Right lobe of liver (tissue), 6 donors: ENCODE results near the gene PTGES2. TPM values are rescaled to one million over a fixed set of nuclear protein-coding genes. Genes with fewer than 3 reads are reported as not detected.

ENCODE experiments used
- ATAC-seq, 4 donors: fragments of 200-7000 bp; cut with Tn5 transposase; one replicate each; pipeline ENCODE4 v1.9.1; 2020; ENCODE audit warnings: mild to moderate bottlenecking in 4 of 4, moderate library complexity in 4 of 4
- DNase-seq, 3 donors: peaks; one replicate each; pipeline ENCODE4 v3.0.0-alpha.2; 2020
- H3K27ac ChIP-seq, 3 donors: fragments of 200-600 bp; one replicate each; pipeline ENCODE4 v1.8.0; 2022
- H3K27me3 ChIP-seq, 2 donors: fragments of 200-600 bp; one replicate each; pipeline ENCODE4 v1.8.0; 2022
- H3K36me3 ChIP-seq, 4 donors: fragments of 200-600 bp; sonication (generic) in 1 of 4; one replicate each; pipeline versions ENCODE4 v1.5.1 to v1.8.0; 2017 to 2022; ENCODE audit warnings: control low read depth in 1 of 4
- H3K4me1 ChIP-seq, 4 donors: fragments of 200-600 bp; sonication (generic) in 1 of 4; one replicate each; pipeline versions ENCODE4 v1.5.1 to v1.8.0; 2017 to 2022; ENCODE audit warnings: control low read depth in 1 of 4
- H3K4me3 ChIP-seq, 3 donors: fragments of 200-600 bp; one replicate each; pipeline ENCODE4 v1.8.0; 2022
- H3K9me3 ChIP-seq, 4 donors: fragments of 200-600 bp; sonication (generic) in 1 of 4; one replicate each; pipeline versions ENCODE4 v1.5.1 to v1.8.0; 2017 to 2022; ENCODE audit warnings: control low read depth in 1 of 4
- CTCF ChIP-seq, 4 donors: fragments of 200-600 bp in 3 of 4; fragments of 450-650 bp in 1 of 4; IDR thresholded peaks; one replicate each; pipeline versions ENCODE4 v1.5.1 to v1.8.0; 2016 to 2022; ENCODE audit warnings: antibody characterized with exemption in 4 of 4, mild to moderate bottlenecking in 2 of 4
- POLR2A ChIP-seq: fragments of 450-650 bp; IDR thresholded peaks from one replicate; pipeline ENCODE4 v1.6.1; 2017; ENCODE audit warnings: antibody characterized with exemption, mild to moderate bottlenecking
- WGBS: methylation state at CpG from one replicate; pipeline ENCODE4 v1.1.6; 2018; ENCODE audit warnings: low coverage, low lambda C conversion rate; ENCODE audit not compliant: insufficient coverage; ENCODE audit errors: missing lambda C conversion rate; 5-methylcytosine and 5-hydroxymethylcytosine counted together
- intact Hi-C, 2 donors: fragments of 100-400 bp; cut with DNase I; formaldehyde crosslinking; loops; one replicate each; pipeline versions ENCODE4 v1.11.2 to v1.14.1; 2022
- total RNA-seq, 6 experiments: library from RNA; depleted of rRNA in 2 of 6; stranded (reverse); fragments of >200 nt in 2 of 6; fragmentation: NEBNext Ultra II Directional in 3 of 6; extraction: Animal tissue kit (Norgen Biotek cat#: 25700) in 3 of 6; gene quantifications; one replicate each; pipeline versions ENCODE4 v1.1.0 to v1.2.4, GENCODE V29; 2016 to 2023
- donor health status: DM: no; HTN: yes; CAD: no.
- donor health status: DM: no; HTN: no; CAD: no.
- donor health status: DM: no; HTN: no; CAD: no.
- donor health status: DM: no; HTN: yes; CAD: no.
- donor health status: DM: no; HTN: yes; CAD: no.

Gene PTGES2
- total RNA-seq, 6 experiments from 2014 or later, result 27.2 to 67.2 (median 30.5) TPM

GRCh38 chr9:128121466-128121810 lies 6.1 kb downstream of the PTGES2 start:
- Histone ChIP-seq H3K4me3 (no peak overlapping the region), H3K36me3 (peaks cover 0 to 22% (median 8%) of the 10 kb centered on the region in 4 donors), H3K27me3 (no peaks in the 10 kb centered on the region), H3K27ac (no peak overlapping the region), H3K9me3 (no peaks in the 10 kb centered on the region), H3K4me1 (peaks cover 0 to 18% (median 9%) of the 10 kb centered on the region in 4 donors)
- no CpG with 5 or more reads among the region's 5 CpGs for WGBS
- TF ChIP-seq CTCF (IDR thresholded peaks at IDR 0.05) (no peak), POLR2A (no peak)
- intact Hi-C loops, result no loop called here
- DNase-seq, result peak in 1 of 3 donors; percentile 5
- no peak for ATAC-seq

GRCh38 chr9:128120741-128121465 lies 6.6 kb downstream of the PTGES2 start:
- Histone ChIP-seq H3K27ac (no peak overlapping the region), H3K4me1 (peaks cover 0 to 18% (median 9%) of the 10 kb centered on the region in 4 donors), H3K4me3 (no peak overlapping the region), H3K9me3 (no peaks in the 10 kb centered on the region), H3K36me3 (peaks cover 0 to 22% (median 8%) of the 10 kb centered on the region in 4 donors), H3K27me3 (no peaks in the 10 kb centered on the region)
- TF ChIP-seq POLR2A, result no peak
- no peak for TF ChIP-seq CTCF (IDR thresholded peaks at IDR 0.05)
- intact Hi-C loops, result no loop called here
- WGBS, result 75% methylated on average over 4 of the region's 29 CpGs
- ATAC-seq, result no peak
- DNase-seq, result peak; percentile 24 to 50 (median 43)

GRCh38 chr9:128120061-128120740 lies 7.3 kb downstream of the PTGES2 start:
- Histone ChIP-seq H3K9me3 (no peaks in the 10 kb centered on the region), H3K4me3 (no peak overlapping the region), H3K36me3 (peaks cover 0 to 22% (median 8%) of the 10 kb centered on the region in 4 donors), H3K27ac (no peak overlapping the region), H3K4me1 (peaks cover 0 to 20% (median 11%) of the 10 kb centered on the region in 4 donors), H3K27me3 (no peaks in the 10 kb centered on the region)
- intact Hi-C loops, result no loop called here
- WGBS, result no CpG with 5 or more reads among the region's 20 CpGs
- ATAC-seq, result no peak
- TF ChIP-seq POLR2A (no peak), CTCF (IDR thresholded peaks at IDR 0.05) (no peak)
- DNase-seq, result peak; percentile 22 to 56 (median 41)

- ATAC-seq, result no peak
- TF ChIP-seq CTCF (IDR thresholded peaks at IDR 0.05) (no peak), POLR2A (no peak)
- 60% methylated on average over 5 of the region's 15 CpGs for WGBS
- H3K36me3 ChIP-seq, result peaks cover 0 to 21% (median 8%) of the 10 kb centered on the region in 4 donors
- no peaks in the 10 kb centered on the region for H3K27me3 ChIP-seq
- H3K27ac ChIP-seq, result no peak overlapping the region
- no peak overlapping the region for H3K4me3 ChIP-seq
- no peaks in the 10 kb centered on the region for H3K9me3 ChIP-seq
- intact Hi-C loops, result no loop called here
- DNase-seq, result peak in 2 of 3 donors; percentile 43 to 46
- H3K4me1 ChIP-seq, result peaks cover 0 to 28% (median 16%) of the 10 kb centered on the region in 4 donors
These were observed 8.4 kb downstream of the PTGES2 start for GRCh38 chr9:128118971-128119665.
